H9 (cell line): ENCODE results near the gene HLA-A. TPM values are rescaled to one million over a fixed set of nuclear protein-coding genes. Genes with fewer than 3 reads are reported as not detected.

Source experiments
- DNase-seq: peaks from one replicate; pipeline ENCODE4 v3.0.0-alpha.2; 2017
- H2AFZ ChIP-seq: one replicate; pipeline ENCODE4 v1.6.1; 2013; ENCODE audit warnings: mild to moderate bottlenecking, low read length, control low read depth, moderate library complexity
- H2AK5ac ChIP-seq: 2 replicates; pipeline ENCODE4 v1.6.1; 2013; ENCODE audit warnings: low read length, control low read depth, mixed read lengths; ENCODE audit not compliant: insufficient read length
- H2BK120ac ChIP-seq: one replicate; pipeline ENCODE4 v1.6.1; 2013; ENCODE audit warnings: low read depth, mild to moderate bottlenecking, low read length, control low read depth, inconsistent platforms; ENCODE audit not compliant: poor library complexity, severe bottlenecking
- H2BK12ac ChIP-seq: 2 replicates; pipeline ENCODE4 v1.6.1; 2013; ENCODE audit warnings: low read length, control low read depth, mixed read lengths, low read depth; ENCODE audit not compliant: insufficient read length
- H2BK15ac ChIP-seq: 2 replicates; pipeline ENCODE4 v1.6.1; 2013; ENCODE audit warnings: low read depth, low read length, control low read depth
- H2BK20ac ChIP-seq: one replicate; pipeline ENCODE4 v1.6.1; 2013; ENCODE audit warnings: low read depth, mild to moderate bottlenecking, low read length, control low read depth, inconsistent platforms; ENCODE audit not compliant: poor library complexity, severe bottlenecking
- H2BK5ac ChIP-seq: 2 replicates; pipeline ENCODE4 v1.6.1; 2013; ENCODE audit warnings: low read length, control low read depth, mixed read lengths; ENCODE audit not compliant: insufficient read length
- H3K14ac ChIP-seq: 2 replicates; pipeline ENCODE4 v1.6.1; 2013; ENCODE audit warnings: low read length, control low read depth; ENCODE audit not compliant: insufficient read depth
- H3K18ac ChIP-seq: 2 replicates; pipeline ENCODE4 v1.6.1; 2013; ENCODE audit warnings: low read depth, mild to moderate bottlenecking, mixed read lengths, low read length, control low read depth; ENCODE audit not compliant: insufficient read length
- H3K23ac ChIP-seq: 2 replicates; pipeline ENCODE4 v1.6.1; 2013; ENCODE audit warnings: low read length, control low read depth, mixed read lengths, low read depth; ENCODE audit not compliant: insufficient read length
- H3K23me2 ChIP-seq: 2 replicates; pipeline ENCODE4 v1.6.1; 2013; ENCODE audit warnings: low read depth, mild to moderate bottlenecking, mixed read lengths, low read length, control low read depth; ENCODE audit not compliant: insufficient read length, poor library complexity, severe bottlenecking
- H3K27ac ChIP-seq: 2 replicates; pipeline ENCODE4 v1.5.1; 2013; ENCODE audit warnings: low read length, control low read depth, mixed read lengths, low read depth; ENCODE audit not compliant: insufficient read length
- H3K27me3 ChIP-seq: 2 replicates; pipeline ENCODE4 v1.6.1; 2013; ENCODE audit warnings: low read length, control low read depth, inconsistent platforms; ENCODE audit not compliant: insufficient read depth
- H3K4ac ChIP-seq: 2 replicates; pipeline ENCODE4 v1.6.1; 2013; ENCODE audit warnings: low read depth, mild to moderate bottlenecking, control low read depth, inconsistent platforms, low read length, moderate library complexity
- H3K4me1 ChIP-seq: 2 replicates; pipeline ENCODE4 v1.6.1; 2013; ENCODE audit warnings: low read length, control low read depth, inconsistent platforms; ENCODE audit not compliant: insufficient read depth
- H3K4me2 ChIP-seq: 2 replicates; pipeline ENCODE4 v1.6.1; 2013; ENCODE audit warnings: low read length, control low read depth, mixed read lengths; ENCODE audit not compliant: insufficient read length, insufficient read depth
- H3K56ac ChIP-seq: 2 replicates; pipeline ENCODE4 v1.6.1; 2013; ENCODE audit warnings: low read depth, mild to moderate bottlenecking, mixed read lengths, low read length, control low read depth; ENCODE audit not compliant: insufficient read length
- H3K79me1 ChIP-seq: 2 replicates; pipeline ENCODE4 v1.6.1; 2013; ENCODE audit warnings: low read depth, mild to moderate bottlenecking, moderate library complexity, low read length, control low read depth, inconsistent platforms; ENCODE audit not compliant: insufficient read depth, poor library complexity, severe bottlenecking
- H3K79me2 ChIP-seq: 2 replicates; pipeline ENCODE4 v1.6.1; 2013; ENCODE audit warnings: low read length, control low read depth, inconsistent platforms; ENCODE audit not compliant: insufficient read depth
- H3K9ac ChIP-seq: 2 replicates; pipeline ENCODE4 v1.6.1; 2013; ENCODE audit warnings: low read length, control low read depth, mixed read lengths; ENCODE audit not compliant: insufficient read length; ENCODE audit errors: extremely low read depth
- H3K9me3 ChIP-seq: one replicate; pipeline ENCODE4 v1.6.1; 2013; ENCODE audit warnings: low read depth, low read length, inconsistent platforms; ENCODE audit not compliant: control insufficient read depth
- H3T11ph ChIP-seq: one replicate; pipeline ENCODE4 v1.6.1; 2013; ENCODE audit warnings: mild to moderate bottlenecking, low read length, control low read depth, inconsistent platforms
- H4K20me1 ChIP-seq: one replicate; pipeline ENCODE4 v1.6.1; 2013; ENCODE audit not compliant: control insufficient read depth, insufficient read length, insufficient read depth
- H4K5ac ChIP-seq: 2 replicates; pipeline ENCODE4 v1.6.1; 2013; ENCODE audit warnings: low read depth, mild to moderate bottlenecking, mixed read lengths, low read length, control low read depth; ENCODE audit not compliant: insufficient read length
- H4K8ac ChIP-seq: replicated peaks from 2 replicates; pipeline ENCODE4 v1.6.1; 2013; ENCODE audit warnings: low read length, control low read depth, mixed read lengths, low read depth; ENCODE audit not compliant: insufficient read length
- H4K91ac ChIP-seq: 2 replicates; pipeline ENCODE4 v1.6.1; 2013; ENCODE audit warnings: low read depth, mild to moderate bottlenecking, moderate library complexity, mixed read lengths, low read length, control low read depth; ENCODE audit not compliant: insufficient read length
- H3K27ac Mint-ChIP-seq, 3 experiments: 2 replicates in 2 of 3; 3 replicates in 1 of 3; pipeline ENCODE4 v1.8.0; 2020 to 2021; ENCODE audit warnings: mixed read lengths in 3 of 3, mild to moderate bottlenecking in 1 of 3, moderate library complexity in 1 of 3
- H3K27me3 Mint-ChIP-seq: 2 replicates; pipeline ENCODE4 v1.8.0; 2021; ENCODE audit warnings: low read depth, mild to moderate bottlenecking, moderate library complexity, mixed read lengths
- H3K36me3 Mint-ChIP-seq, 3 experiments: 2 replicates in 2 of 3; 3 replicates in 1 of 3; pipeline ENCODE4 v1.8.0; 2020 to 2021; ENCODE audit warnings: low read depth in 3 of 3, mixed read lengths in 3 of 3; ENCODE audit not compliant: insufficient read depth in 1 of 3
- H3K4me1 Mint-ChIP-seq, 2 experiments: 2 replicates each; pipeline ENCODE4 v1.8.0; 2020; ENCODE audit warnings: mixed read lengths in 2 of 2
- H3K4me3 Mint-ChIP-seq, 2 experiments: 2 replicates in 1 of 2; 3 replicates in 1 of 2; pipeline ENCODE4 v1.8.0; 2020 to 2021; ENCODE audit warnings: mild to moderate bottlenecking in 2 of 2, mixed read lengths in 2 of 2, moderate library complexity in 1 of 2
- H3K9me3 Mint-ChIP-seq, 2 experiments: 2 replicates in 1 of 2; 3 replicates in 1 of 2; pipeline ENCODE4 v1.8.0; 2020; ENCODE audit warnings: mild to moderate bottlenecking in 2 of 2, mixed read lengths in 2 of 2, moderate library complexity in 1 of 2
- WGBS: extraction: QIAGEN DNeasy Blood & Tissue Kit; methylation state at CpG from one replicate; pipeline ENCODE4 v1.1.7; 2013; ENCODE audit warnings: missing lambda C conversion rate, low lambda C conversion rate, mixed read lengths; ENCODE audit not compliant: insufficient read length; ENCODE audit errors: extremely low coverage; 5-methylcytosine and 5-hydroxymethylcytosine counted together
- total RNA-seq: library from RNA; stranded (reverse); gene quantifications from 2 replicates; pipeline ENCODE4 v1.2.1, GENCODE V29; 2021
- TF ChIP-seq, protein P1 (sequence below): fragments of 200-600 bp; sonication (generic); conservative IDR thresholded peaks from 3 replicates; pipeline ENCODE4 v1.8.0; 2021; ENCODE audit warnings: antibody characterized with exemption, mild to moderate bottlenecking

The HLA-A gene
- total RNA-seq, 1 experiment from 2014 or later: 248 TPM

DNA sequence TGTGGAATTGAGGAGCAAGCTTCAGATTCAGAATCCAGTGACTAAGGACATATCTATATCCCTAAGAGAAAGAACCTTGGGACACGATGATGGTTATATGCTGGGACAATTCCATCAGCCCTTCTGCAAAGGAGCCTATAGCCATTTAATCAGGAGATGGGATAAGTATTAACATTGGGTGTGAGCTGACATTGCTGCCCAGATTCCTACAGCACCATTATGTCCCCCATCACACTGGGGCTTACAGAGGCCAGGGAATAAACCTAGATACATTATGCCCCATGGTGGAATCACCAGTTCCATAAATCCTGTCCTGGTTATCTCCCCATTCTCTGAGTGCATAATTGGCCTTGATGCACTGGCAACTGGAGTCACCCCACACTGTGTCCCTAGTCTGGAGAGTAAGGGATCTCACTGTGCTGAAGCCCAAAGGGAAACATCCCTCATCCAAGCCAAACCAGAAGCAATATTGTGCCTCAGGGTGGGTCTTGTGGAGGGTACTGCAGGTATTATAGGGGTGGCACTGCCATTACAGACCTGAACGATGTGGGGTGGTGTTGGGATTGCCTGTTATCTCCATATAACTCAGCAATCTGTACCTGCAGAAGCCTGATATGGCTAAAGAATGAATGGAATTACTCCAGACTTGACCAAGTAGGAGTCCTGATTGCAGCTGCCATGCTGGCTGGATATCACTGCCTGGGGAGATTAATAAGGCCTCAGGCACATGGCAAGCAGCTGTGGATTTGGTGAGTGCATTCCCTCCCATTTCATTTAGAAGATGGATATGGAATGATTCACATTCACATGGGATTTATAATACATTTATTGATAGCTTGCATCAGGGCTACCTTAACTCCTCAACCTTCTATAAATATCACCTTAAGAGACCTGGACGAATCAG is 5.0 kb downstream of the HLA-A start:
- no peak overlapping the region for H4K5ac ChIP-seq
- H3K27ac Mint-ChIP-seq: no peak overlapping the region
- no peak overlapping the region for H3K4me2 ChIP-seq
- H2BK120ac ChIP-seq: no peak overlapping the region
- no peak overlapping the region for H4K91ac ChIP-seq
- no peaks in the 10 kb centered on the region for H3K9me3 Mint-ChIP-seq
- no peak overlapping the region for H3K18ac ChIP-seq
- H3K27me3 Mint-ChIP-seq: peaks cover 4% of the 10 kb centered on the region
- no peak overlapping the region for H3K56ac ChIP-seq
- no peaks in the 10 kb centered on the region for H3K79me1 ChIP-seq
- TF ChIP-seq, protein P1, sequence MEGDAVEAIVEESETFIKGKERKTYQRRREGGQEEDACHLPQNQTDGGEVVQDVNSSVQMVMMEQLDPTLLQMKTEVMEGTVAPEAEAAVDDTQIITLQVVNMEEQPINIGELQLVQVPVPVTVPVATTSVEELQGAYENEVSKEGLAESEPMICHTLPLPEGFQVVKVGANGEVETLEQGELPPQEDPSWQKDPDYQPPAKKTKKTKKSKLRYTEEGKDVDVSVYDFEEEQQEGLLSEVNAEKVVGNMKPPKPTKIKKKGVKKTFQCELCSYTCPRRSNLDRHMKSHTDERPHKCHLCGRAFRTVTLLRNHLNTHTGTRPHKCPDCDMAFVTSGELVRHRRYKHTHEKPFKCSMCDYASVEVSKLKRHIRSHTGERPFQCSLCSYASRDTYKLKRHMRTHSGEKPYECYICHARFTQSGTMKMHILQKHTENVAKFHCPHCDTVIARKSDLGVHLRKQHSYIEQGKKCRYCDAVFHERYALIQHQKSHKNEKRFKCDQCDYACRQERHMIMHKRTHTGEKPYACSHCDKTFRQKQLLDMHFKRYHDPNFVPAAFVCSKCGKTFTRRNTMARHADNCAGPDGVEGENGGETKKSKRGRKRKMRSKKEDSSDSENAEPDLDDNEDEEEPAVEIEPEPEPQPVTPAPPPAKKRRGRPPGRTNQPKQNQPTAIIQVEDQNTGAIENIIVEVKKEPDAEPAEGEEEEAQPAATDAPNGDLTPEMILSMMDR: no peak
- H4K8ac ChIP-seq: no peak overlapping the region
- no peak overlapping the region for H3K4me3 Mint-ChIP-seq
- no peaks in the 10 kb centered on the region; the same call in 1 of the 2 replicates for H3K27me3 ChIP-seq
- no peak for DNase-seq
- H3K36me3 Mint-ChIP-seq: peaks cover 31 to 46% (median 33%) of the 10 kb centered on the region in 3 experiments
- no peak overlapping the region for H2AFZ ChIP-seq
- no peak overlapping the region for H3K27ac ChIP-seq
- no peak overlapping the region for H3T11ph ChIP-seq
- H3K79me2 ChIP-seq: no peaks in the 10 kb centered on the region
- H4K20me1 ChIP-seq: no peaks in the 10 kb centered on the region
- no CpG with 5 or more reads among the region's 3 CpGs for WGBS
- peaks cover 2 to 9% of the 10 kb centered on the region in 2 experiments; a peak in 3 of 4 replicates for H3K4me1 Mint-ChIP-seq
- no peak overlapping the region for H2BK15ac ChIP-seq
- H2BK5ac ChIP-seq: no peak overlapping the region
- H3K9me3 ChIP-seq: no peaks in the 10 kb centered on the region
- H3K23me2 ChIP-seq: peaks cover 4% of the 10 kb centered on the region
- H2AK5ac ChIP-seq: no peak overlapping the region
- H2BK20ac ChIP-seq: no peak overlapping the region
- H2BK12ac ChIP-seq: no peak overlapping the region
- H3K23ac ChIP-seq: no peak overlapping the region
- no peak overlapping the region for H3K9ac ChIP-seq
- no peak overlapping the region for H3K4ac ChIP-seq
- no peaks in the 10 kb centered on the region for H3K4me1 ChIP-seq
- no peak overlapping the region for H3K14ac ChIP-seq
